HUDEP-2 (cell line): ENCODE measurements around the gene GNG7.
"Not testable (repeated sequence)": the region's sequence is repeated elsewhere in the genome, so short reads cannot be mapped to it uniquely, and the experiment has no call there.

Source experiments
- DNase-seq, 76 experiments: peaks; one replicate each; lab custom pipeline; 2025; ENCODE audit not compliant: unreplicated experiment in 76 of 76; lab: John Stamatoyannopoulos, UW

Gene GNG7

DNA sequence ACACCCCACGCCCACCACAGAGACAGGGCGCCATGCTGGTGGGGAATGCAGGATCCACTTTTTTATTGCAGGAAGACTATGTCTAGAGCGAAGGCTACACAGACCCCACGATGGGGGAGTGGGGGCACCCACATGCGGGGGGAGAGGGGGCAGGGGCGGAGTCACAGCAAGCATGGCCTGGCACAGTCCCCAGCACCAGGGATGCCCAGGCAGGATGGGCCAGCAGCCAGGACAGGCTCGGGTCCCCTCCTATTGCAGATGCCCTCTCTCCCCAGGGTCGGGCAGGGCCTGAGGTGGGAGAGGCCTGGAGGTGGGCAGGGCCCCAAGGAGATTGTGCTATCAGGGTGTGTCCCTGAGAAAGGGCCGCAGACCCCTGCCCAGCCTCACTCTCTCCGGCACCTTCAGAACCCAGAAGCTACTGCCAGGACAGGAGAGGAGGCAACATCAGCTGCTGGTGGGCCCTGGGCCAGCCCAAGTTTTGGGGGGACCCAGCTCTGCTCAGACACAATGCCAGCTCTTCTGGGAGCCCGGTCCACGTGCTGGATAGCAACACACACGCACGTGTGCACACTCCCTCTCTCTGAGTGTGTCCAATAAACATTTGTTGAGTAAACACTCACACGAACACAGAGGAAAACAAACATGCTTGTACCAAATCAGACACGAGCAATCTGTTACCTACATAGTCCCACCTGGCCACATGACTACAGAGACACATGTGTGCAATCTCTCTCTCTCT, 12.2 kb upstream of the GNG7 start:
- DNase-seq: no peak

DNA sequence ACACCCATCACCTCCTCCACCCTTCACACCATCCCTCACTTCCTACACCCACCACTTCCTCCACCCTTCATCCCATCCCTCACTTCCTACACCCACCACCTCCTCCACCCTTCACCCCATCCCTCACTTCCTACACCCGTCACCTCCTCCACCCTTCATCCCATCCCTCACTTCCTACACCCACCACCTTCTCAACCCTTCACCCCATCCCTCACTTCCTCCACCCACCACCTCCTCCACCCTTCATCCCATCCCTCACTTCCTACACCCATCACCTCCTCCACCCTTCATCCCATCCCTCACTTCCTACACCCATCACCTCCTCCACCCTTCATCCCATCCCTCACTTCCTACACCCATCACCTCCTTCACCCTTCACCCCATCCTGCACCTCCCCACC, 11.6 kb upstream of the GNG7 start:
- DNase-seq: not testable (repeated sequence)

DNA sequence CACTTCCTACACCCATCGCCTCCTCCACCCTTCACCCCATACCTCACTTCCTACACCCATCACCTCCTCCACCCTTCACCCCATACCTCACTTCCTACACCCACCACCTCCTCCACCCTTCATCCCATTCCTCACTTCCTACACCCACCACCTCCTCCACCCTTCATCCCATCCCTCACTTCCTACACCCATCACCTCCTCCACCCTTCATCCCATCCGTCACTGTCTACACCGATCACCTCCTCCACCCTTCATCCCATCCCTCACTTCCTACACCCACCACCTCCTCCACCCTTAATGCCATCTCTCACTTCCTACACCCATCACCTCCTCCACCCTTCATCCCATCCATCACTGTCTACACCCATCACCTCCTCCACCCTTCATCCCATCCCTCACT, 10.7 kb upstream of the GNG7 start:
- DNase-seq: not testable (repeated sequence)

GRCh38 chr19:2711875-2712205, 9.3 kb upstream of the GNG7 start:
- no peak for DNase-seq

- no peak for DNase-seq
Measured at GRCh38 chr19:2711172-2711874, 8.8 kb upstream of the GNG7 start.

- no peak for DNase-seq
Measured at GRCh38 chr19:2706251-2706650, 3.8 kb upstream of the GNG7 start.

GRCh38 chr19:2703691-2704216, 1.3 kb upstream of the GNG7 start:
- no peak for DNase-seq

DNA sequence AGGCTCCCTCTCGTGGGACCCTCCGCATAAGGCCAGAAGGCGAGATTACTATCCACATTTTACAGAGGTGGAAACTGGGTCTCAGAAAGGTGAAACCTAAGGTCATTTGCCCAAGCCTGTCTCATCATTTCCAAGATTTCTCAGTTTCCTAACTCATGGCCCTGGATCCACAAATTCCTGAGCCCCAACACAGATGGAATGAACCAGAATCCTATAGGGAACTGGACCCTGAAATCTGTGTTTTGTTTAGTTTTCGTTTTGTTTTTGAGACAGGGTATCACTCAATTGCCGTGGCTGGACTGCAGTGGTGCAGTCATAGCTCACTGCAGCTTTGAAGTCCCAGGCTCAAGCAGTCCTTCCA, 563 bp upstream of the GNG7 start:
- DNase-seq: no peak

- DNase-seq: no peak
Measured at GRCh38 chr19:2701361-2702169, 929 bp downstream of the GNG7 start.

GRCh38 chr19:2700660-2701360, 1.7 kb downstream of the GNG7 start:
- DNase-seq: no peak

DNA sequence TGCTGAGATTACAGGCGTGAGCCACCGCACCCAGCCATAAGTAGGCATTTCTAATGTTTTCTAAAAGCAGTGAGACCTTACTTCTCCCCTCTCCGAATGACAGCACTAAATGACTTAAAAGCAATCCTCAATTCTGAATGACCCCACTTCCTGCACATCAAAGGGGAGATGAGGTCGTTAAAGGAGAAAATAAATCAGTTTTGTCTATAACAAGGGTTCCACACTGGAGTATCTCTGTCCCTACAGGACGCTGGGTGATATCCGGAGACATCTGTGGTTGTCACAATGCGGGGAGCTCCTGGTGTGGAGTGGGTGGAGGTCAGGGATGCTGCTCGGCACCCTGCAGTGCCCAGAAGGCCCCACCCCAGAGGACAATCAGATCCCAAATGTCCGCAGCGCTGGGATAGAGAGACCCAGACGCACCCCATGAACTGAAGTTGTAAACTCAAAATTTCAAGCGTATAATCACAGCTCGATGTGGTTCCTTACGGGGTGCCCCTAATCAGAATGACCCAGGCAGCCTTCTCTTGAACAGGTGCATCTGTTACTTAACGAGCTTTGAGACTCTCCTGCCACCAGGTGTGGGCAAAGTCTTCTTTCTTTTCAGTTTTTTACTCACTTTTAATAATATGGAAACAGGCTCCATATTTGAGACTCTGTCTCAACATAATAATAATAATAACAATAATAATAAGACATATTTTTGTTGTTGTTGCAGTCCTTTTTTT, 2.9 kb downstream of the GNG7 start:
- DNase-seq: no peak

GRCh38 chr19:2694196-2694595, 8.3 kb downstream of the GNG7 start:
- no peak for DNase-seq

GRCh38 chr19:2693492-2694160, 8.9 kb downstream of the GNG7 start:
- DNase-seq: no peak

DNA sequence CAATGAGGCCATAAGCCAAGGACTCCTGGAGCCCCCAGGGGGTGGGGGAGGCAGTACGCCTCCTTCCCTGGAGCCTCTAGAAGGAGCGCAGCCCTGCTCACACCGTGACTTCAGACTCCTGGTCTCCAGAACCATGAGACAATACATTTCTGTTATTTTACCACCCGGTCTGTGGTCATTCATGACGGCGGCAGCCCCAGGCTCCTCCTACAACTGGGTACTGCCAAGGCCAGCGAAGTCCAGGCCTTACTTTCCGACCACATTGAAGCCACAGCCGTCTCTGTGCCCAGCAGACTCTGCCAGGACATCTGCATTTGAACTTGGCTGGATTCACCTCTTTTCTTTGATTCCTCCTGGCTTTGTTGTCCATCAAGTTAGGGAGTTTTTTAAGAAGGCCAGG, 10.5 kb downstream of the GNG7 start:
- DNase-seq: no peak

DNA sequence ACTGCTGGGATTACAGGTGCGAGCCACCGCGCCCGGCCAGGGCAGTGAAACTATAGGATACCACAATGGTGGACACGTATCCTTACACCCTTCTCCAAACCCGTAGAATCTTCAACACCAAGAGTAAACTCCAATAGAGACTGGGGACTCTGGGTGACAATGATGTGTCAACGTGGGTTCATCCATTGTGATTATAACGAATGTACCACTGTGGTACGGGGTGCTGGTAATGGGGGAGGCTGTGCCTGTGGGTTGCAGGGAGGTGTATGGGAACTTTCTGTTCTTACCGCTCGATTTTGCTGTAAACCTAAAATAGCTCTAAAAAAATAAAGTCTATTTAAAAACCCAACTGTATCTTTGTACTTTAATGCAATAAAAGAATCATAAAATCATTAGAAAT, 11.6 kb downstream of the GNG7 start:
- no peak for DNase-seq

DNA sequence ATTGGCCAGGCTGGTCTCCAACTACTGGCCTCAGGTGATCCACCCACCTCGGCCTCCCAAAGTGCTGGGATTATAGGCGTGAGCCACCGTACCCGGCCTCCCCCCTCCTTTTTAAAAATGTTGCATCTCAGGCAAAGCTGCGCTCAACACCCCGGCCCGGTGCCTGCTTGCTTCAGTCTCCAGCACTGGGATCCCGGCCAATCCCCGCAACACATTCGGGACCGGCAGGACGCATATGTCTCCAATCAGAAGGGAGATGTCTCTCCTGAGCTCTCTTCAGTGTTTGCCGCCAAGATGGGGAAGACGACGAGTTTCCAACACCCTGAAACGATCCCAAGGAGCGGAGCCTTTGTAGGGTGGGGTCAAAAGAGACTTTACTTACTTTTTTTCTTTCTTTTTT, 16.1 kb downstream of the GNG7 start:
- no peak for DNase-seq

DNA sequence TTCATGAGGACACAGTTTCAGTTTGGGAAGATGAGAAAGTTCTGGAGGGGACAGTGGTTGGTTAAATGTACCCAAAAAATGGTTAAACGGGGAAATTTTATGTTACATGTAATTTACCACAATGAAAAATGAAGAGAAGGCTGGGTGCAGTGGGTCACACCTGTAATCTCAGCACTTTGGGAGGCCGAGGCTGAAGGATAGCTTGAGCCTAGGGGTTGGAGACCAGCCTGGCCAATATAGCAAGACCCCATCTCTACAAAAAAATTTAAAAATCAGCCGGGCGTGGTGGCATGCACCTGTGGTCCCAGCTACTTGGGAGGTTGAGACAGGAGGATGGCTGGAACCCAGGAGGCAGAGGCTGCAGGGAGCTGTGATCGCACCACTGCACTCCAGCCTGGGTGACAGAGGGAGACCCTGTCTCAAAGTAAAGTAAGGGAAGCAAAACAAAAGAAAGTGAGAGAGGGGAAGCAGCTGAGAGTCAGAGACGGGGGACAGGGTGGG, 17.2 kb downstream of the GNG7 start:
- DNase-seq: no peak

DNA sequence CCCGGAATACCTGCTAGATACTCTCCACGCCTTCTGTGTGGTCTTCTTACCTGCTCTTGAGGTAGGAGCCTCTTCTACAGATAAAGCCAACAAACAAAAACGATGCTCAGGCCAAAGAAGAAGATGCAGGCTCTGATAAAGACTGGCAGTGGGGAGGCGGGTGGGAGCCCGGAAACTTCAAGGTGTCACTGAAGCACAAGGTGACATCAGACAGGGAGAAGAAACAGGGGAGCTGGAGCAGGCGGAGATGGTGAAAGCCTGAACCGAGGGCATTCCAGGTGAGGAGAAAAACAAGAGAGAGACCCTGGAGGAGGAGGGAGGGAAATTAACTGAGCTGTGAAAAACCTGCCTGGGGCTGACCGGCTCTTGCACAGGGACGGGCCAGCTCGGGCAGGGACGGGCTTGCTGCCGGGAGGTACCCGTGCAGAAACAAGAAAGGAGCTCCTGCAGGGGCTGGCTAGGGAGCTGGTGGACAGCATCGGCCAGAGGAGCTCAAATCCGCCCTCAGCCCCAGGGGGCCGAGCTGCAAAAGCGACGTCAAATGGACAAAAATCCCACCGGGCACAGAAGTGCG, 19.0 kb downstream of the GNG7 start:
- no peak for DNase-seq

- DNase-seq: no peak
Measured at GRCh38 chr19:2680808-2681207, 21.7 kb downstream of the GNG7 start.
